ENCODE results near the gene MPPED2.

Gene MPPED2

DNA sequence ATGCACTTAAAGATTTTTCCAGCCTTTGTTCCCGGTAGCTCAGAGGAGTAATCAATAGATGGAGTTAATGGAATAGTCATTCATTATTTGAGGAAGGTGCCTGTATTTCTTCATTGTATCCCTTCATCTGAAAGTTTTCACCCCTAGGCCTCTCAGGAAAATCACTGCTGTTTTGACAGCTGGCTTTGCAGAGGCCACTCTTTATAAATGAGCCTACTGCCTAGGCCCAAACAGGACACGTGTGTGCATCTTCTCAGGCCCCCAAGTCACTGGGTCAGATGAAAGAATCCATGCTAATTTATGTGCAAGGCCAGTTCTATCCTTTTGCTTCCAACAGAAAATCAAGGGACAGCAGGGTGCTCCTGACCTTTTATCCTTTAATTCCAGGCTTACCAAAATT is 76.8 kb downstream of the MPPED2 start:
- TF ChIP-seq ZFX (IDR thresholded peaks at IDR 0.05): no peak
- TF ChIP-seq, protein P1, sequence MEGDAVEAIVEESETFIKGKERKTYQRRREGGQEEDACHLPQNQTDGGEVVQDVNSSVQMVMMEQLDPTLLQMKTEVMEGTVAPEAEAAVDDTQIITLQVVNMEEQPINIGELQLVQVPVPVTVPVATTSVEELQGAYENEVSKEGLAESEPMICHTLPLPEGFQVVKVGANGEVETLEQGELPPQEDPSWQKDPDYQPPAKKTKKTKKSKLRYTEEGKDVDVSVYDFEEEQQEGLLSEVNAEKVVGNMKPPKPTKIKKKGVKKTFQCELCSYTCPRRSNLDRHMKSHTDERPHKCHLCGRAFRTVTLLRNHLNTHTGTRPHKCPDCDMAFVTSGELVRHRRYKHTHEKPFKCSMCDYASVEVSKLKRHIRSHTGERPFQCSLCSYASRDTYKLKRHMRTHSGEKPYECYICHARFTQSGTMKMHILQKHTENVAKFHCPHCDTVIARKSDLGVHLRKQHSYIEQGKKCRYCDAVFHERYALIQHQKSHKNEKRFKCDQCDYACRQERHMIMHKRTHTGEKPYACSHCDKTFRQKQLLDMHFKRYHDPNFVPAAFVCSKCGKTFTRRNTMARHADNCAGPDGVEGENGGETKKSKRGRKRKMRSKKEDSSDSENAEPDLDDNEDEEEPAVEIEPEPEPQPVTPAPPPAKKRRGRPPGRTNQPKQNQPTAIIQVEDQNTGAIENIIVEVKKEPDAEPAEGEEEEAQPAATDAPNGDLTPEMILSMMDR (conservative IDR thresholded peaks at IDR 0.05): no peak
- no peak overlapping the region for H3K27ac ChIP-seq

DNA sequence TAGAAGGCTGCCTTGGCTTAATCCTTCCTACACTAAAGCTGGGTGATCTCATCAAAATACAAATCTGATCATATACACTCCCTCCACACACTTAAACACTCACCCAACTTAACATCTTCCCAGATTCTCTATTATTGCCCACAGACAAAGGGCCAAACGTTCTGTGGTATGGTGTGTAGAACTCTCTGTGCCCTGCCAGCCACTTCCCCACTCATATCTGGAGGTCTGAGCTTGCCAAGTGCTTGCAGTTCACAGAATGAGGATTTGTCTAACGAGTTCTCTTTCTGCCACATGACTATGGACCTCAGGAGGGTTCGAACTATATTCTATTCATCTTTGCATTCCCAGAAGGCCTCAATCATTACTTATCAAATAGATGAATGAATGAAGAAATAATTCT is 77.6 kb downstream of the MPPED2 start:
- TF ChIP-seq, protein P1 (conservative IDR thresholded peaks at IDR 0.05): no peak
- no peak for TF ChIP-seq ZFX (IDR thresholded peaks at IDR 0.05)
- no peak overlapping the region for H3K27ac ChIP-seq

DNA sequence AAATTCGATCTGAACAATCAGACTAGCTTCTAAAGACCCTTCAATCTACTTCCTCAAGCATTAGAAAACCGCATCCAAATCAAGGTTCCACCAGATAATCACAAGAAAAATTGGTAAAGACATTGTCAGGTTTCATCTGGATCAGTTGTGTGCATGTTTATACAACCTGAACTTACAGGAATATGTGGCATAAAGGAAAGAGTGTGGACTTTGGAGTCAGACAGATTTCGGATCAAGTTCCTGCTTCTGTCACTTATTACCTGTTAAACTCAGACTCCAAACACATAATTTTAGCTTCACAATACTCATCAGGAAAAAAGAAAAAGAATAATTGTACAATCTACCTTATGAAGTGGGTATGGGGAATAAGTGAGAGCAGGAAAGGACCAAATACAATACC is 80.5 kb downstream of the MPPED2 start:
- no peak for TF ChIP-seq ZFX (IDR thresholded peaks at IDR 0.05)
- TF ChIP-seq, protein P1 (conservative IDR thresholded peaks at IDR 0.05): no peak
- H3K27ac ChIP-seq: no peak overlapping the region

DNA sequence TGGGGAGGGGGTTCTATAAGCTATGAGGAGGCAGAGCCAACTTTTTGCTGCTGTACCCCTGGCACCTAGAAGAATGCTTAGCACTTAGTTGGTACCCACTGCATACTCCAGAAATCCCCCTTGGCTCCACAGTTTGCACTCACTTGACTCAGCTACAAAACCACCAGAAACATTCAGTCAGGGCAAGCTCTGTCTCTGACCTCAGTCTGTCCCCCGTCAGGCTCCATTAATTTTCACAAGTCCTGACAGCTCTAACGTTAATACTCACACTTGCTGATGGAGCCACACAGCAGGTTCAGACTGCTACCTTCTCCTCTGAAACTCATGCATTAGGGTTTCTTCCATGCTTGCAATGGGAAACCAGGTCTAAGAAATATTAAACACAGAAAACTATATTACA is 81.7 kb downstream of the MPPED2 start:
- TF ChIP-seq ZFX (IDR thresholded peaks at IDR 0.05): no peak
- TF ChIP-seq, protein P1 (conservative IDR thresholded peaks at IDR 0.05): no peak
- no peak overlapping the region for H3K27ac ChIP-seq

DNA sequence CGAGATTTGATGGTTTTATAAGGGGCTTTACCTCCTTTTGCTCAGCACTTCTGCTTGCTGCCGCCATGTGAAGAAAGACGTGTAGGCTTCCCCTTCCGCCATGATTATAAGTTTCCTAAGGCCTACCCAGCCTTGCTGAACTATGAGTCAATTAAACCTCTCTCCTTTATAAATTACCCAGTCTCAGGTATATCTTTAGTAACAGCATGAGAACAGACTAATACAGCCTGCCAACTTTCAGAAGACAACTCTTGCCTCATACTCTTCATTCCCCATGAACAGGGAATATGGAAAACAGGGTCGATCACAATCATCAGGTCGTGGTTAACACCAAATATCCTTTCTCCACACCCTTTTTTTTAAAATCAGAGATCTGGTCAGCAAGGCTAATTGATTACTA is 83.0 kb downstream of the MPPED2 start:
- TF ChIP-seq ZFX (IDR thresholded peaks at IDR 0.05): no peak
- TF ChIP-seq, protein P1 (conservative IDR thresholded peaks at IDR 0.05): no peak
- H3K27ac ChIP-seq: no peak overlapping the region

DNA sequence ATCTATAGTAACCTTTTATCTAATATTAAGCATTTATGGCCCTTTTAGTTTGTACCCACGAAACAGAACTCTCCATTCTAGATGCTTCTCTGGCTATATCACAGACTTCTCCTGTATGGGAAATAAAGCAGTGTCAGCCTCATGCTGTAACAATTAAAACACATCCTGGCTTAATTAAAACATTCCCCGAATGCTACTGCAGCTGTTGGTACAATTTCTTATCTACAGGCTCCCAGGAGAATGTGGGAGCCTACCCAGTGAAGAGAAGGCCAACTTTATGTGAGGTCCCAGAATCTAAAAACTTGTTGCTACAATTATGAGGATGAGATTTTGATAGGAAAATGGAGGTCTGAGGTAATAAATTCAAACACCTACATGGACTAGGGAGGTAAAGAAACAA is 83.8 kb downstream of the MPPED2 start:
- no peak overlapping the region for H3K27ac ChIP-seq
- TF ChIP-seq ZFX (IDR thresholded peaks at IDR 0.05): no peak
- TF ChIP-seq, protein P1 (conservative IDR thresholded peaks at IDR 0.05): no peak

DNA sequence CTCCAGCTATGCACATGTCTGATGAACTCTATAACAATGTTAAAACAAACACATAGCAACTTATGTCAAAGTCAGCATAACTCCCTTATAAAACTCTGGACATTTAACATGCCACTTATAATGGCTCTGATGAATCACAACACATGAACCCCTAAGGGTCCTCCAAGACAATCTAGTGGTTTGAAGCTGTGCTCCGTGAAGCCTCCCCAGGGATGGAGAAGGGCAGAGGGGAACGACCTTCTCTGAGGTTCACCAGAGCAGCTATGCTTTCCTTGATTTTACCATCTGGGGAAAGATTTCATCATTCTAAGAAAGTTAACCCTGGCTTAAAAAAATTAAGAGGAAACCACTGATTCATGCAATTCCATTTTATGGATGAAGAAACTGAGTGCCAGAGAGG is 84.4 kb downstream of the MPPED2 start:
- no peak overlapping the region for H3K27ac ChIP-seq
- TF ChIP-seq, protein P1 (conservative IDR thresholded peaks at IDR 0.05): no peak
- TF ChIP-seq ZFX (IDR thresholded peaks at IDR 0.05): no peak
